OCI-LY7 (cell line): ENCODE data around the gene NRK.

Experiments used
- EZH2phosphoT487 ChIP-seq: fragments of 200-600 bp; sonication (generic); IDR thresholded peaks from 2 replicates; pipeline ENCODE4 v1.6.1; 2018; ENCODE audit warnings: low read depth, borderline replicate concordance, mild to moderate bottlenecking, mixed run types, antibody characterized with exemption, low read length, moderate library complexity, mixed read lengths
- TF ChIP-seq, protein P1 (sequence below): fragments of 200-600 bp; sonication (generic); conservative IDR thresholded peaks from 2 replicates; pipeline ENCODE4 v1.5.1; 2014; ENCODE audit warnings: mild to moderate bottlenecking, antibody characterized with exemption, low read length, moderate library complexity, mixed read lengths

DNA sequence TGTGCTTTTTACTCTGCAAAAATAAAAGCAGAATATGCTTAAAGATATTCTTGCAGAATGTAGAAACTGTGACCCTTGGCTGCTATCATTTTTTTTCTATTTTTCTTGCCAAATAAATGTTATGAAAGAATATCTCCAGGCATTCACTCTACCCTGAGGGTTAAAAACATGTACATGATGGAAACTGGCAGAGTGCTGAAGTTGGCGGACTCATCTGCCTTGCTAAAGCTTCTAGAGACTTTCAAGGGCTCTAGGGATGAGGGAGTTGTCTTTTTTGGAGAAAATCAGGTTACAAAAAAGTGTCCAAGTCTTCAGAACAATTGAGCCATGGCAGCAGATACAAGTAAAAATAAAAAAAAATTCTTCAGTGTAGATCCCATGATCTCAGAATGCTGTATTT, 40.5 kb upstream of the NRK start:
- TF ChIP-seq, protein P1, sequence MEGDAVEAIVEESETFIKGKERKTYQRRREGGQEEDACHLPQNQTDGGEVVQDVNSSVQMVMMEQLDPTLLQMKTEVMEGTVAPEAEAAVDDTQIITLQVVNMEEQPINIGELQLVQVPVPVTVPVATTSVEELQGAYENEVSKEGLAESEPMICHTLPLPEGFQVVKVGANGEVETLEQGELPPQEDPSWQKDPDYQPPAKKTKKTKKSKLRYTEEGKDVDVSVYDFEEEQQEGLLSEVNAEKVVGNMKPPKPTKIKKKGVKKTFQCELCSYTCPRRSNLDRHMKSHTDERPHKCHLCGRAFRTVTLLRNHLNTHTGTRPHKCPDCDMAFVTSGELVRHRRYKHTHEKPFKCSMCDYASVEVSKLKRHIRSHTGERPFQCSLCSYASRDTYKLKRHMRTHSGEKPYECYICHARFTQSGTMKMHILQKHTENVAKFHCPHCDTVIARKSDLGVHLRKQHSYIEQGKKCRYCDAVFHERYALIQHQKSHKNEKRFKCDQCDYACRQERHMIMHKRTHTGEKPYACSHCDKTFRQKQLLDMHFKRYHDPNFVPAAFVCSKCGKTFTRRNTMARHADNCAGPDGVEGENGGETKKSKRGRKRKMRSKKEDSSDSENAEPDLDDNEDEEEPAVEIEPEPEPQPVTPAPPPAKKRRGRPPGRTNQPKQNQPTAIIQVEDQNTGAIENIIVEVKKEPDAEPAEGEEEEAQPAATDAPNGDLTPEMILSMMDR, result no peak
- no peak for TF ChIP-seq EZH2phosphoT487
